Amniotic epithelial cell (primary cell): Measurements from ENCODE around the gene EBI3.
A peak's percentile ranks its signal among the peaks of the same experiment; 100 is the strongest.
"Not testable (repeated sequence)": the region's sequence is repeated elsewhere in the genome, so short reads cannot be mapped to it uniquely, and the experiment has no call there.

Experiments
- DNase-seq: peaks from one replicate; pipeline ENCODE4 v3.0.0-alpha.2; 2010; ENCODE audit warnings: low read depth

Gene EBI3

GRCh38 chr19:4278419-4279266 lies 49.3 kb downstream of the EBI3 start, which contains the start of gene SHD:
TSS of gene SHD (plus strand) at chr19:4279266. CDS start at chr19:4280064, 798 bp downstream.
- DNase-seq, result no peak

DNA sequence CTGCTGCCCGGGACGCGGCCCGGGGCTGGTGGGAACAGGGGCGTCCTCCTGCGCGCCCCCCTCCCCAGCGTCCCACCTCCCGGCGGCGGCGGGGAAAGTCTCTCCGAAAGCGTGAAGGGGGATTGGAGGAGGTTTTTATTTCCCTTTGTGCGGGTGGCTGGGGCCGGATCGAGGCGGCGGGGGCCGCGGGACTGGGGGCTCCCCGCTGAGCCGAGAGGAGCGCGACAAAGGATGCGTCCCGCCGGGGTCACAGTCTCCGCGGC lies 49.9 kb downstream of the EBI3 start:
- DNase-seq, result no peak

DNA sequence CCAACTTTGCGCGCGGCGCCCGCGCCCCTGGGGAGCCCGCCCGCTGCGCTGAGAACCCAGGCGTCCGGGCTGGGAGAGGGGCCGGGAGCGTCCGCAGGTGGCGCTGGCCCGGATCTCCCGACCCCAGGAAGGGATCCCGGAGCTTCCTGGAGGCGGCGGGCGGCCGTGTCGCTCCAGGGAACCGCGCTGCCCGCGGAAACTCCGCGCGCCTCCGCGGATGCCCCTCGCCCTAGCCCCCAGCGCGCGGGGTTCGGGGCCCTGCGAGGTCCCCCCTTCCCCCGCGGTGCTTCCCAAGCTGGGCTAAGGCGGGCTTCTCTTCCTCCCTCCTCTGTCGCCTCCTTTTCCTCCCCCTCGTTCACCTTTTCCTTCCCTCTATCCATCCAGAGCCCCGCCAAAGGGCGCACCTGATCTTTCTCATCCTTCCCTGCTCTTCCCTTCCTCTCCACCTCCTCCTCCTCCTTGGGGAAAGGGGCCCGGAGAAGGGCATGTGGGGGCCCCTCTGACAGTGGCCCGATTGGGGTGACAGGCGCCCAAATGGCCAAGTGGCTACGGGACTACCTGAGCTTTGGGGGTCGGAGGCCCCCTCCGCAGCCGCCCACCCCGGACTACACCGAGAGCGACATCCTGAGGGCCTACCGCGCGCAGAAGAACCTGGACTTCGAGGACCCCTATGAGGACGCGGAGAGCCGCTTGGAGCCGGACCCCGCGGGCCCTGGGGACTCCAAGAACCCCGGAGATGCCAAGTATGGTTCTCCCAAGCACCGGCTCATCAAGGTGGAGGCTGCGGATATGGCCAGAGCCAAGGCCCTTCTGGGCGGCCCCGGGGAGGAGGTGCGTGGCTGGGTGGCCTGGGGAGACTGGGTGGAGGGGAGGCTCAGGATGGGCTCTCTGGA lies 50.5 kb downstream of the EBI3 start:
- no peak for DNase-seq

GRCh38 chr19:4284176-4284958 lies 55.0 kb downstream of the EBI3 start:
- DNase-seq, result peak; percentile 17

DNA sequence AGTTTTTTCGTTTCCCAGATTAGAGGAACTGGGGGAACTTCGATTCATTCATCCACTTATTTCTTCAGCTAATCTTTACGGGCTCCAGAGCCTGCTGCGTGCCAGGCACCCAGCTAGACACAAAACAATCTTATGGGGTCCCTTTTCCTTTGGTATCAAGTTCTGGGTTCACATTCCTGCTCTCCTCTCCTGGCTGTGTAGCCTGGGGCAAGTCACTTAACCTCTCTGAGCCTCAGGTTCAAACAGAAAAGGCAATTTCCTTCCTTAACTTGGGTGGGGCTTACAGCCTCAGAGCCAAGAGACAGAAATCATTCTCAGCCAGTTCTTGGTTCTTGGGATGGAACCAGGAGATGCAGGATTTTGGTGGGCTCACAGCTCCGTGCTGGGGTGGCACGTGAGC lies 55.7 kb downstream of the EBI3 start:
- DNase-seq, result no peak

DNA sequence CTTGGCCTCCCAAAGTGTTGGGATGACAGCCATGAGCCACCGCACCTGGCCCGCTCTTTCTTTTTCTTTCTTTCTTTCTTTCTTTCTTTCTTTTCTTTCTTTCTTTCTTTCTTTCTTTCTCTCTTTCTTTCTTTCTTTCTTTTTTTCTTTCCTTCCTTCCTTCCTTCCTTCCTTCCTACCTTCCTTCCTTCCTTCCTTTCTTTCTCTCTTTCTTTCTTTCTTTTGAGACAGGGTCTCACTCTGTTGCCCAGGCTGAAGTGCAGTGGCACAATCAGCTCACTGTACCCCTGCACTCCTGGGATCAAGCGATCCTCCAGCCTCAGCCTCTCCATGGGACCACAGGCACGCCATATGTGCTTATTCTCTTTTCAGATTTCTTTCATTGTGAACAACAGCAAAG lies 56.8 kb downstream of the EBI3 start:
- DNase-seq, result not testable (repeated sequence)
